Measurements from ENCODE around the gene IL19. TPM values are rescaled to one million over a fixed set of nuclear protein-coding genes. Genes with fewer than 3 reads are reported as not detected.

The IL19 gene
- total RNA-seq, 1 donor from 2014 or later, result not detected

DNA sequence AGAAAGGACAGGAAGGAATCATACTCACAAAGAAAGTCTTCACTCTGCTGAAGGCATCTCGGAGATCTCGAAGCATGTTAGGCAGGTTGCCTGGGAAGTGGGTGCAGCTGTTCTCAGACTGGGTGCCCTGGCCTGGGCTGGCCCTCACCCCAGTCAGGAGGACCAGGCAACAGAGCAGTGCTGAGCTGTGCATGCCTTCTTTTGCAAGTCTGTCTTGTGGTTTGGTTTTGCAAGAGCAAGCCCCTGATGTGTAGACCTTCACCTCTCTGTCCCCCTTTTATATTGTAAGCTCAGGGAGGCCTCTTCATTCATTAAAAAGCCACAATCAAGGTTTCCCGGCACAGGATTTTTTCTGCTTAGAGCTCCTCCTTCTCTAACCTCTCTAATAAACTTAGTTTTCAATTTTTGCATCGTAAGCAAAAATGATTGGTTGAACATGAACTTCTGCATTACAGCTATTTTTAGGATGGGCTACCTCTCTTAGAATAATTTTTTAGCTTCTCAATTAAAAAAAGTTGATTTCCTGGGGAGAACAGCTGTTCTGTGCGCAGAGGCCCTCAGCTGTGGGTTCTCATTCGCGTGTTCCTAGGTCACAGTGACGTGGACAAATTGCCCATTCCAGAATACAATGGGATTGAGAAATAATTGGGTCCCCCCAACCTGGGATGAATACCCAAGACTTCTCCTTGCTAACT lies 1.8 kb downstream of the IL19 start, which contains the start of gene IL10:
IL10 (minus strand) TSS at position 252 of the 695 bp plus-strand sequence; CDS start at position 193, 59 bp downstream.
- DNase-seq (ENCODE audit: low spot score), result no peak

GRCh38 chr1:206774093-206774492 lies 3.5 kb downstream of the IL19 start:
- DNase-seq (ENCODE audit: low spot score), result no peak

- no peak for DNase-seq (ENCODE audit: low spot score)
Observed at GRCh38 chr1:206776229-206776628, 5.7 kb downstream of the IL19 start.

GRCh38 chr1:206778031-206778430 lies 7.5 kb downstream of the IL19 start:
- DNase-seq (ENCODE audit: low spot score), result no peak

- DNase-seq (ENCODE audit: low spot score), result peak; percentile 22
Observed at GRCh38 chr1:206778911-206779310, 8.3 kb downstream of the IL19 start.

GRCh38 chr1:206779638-206780037 lies 9.1 kb downstream of the IL19 start:
- DNase-seq (ENCODE audit: low spot score), result no peak

GRCh38 chr1:206782448-206782847 lies 11.9 kb downstream of the IL19 start:
- no peak for DNase-seq (ENCODE audit: low spot score)

GRCh38 chr1:206783506-206783905 lies 12.9 kb downstream of the IL19 start:
- DNase-seq (ENCODE audit: low spot score), result no peak

GRCh38 chr1:206784471-206784903 lies 13.9 kb downstream of the IL19 start:
- DNase-seq (ENCODE audit: low spot score), result no peak

- no peak for DNase-seq (ENCODE audit: low spot score)
Observed at GRCh38 chr1:206785182-206785765, 14.7 kb downstream of the IL19 start.

GRCh38 chr1:206786212-206786886 lies 15.8 kb downstream of the IL19 start:
- DNase-seq (ENCODE audit: low spot score), result no peak

- DNase-seq (ENCODE audit: low spot score), result no peak
Observed at GRCh38 chr1:206787891-206788290, 17.3 kb downstream of the IL19 start.

GRCh38 chr1:206788487-206789050 lies 18.0 kb downstream of the IL19 start:
- DNase-seq (ENCODE audit: low spot score), result no peak

DNA sequence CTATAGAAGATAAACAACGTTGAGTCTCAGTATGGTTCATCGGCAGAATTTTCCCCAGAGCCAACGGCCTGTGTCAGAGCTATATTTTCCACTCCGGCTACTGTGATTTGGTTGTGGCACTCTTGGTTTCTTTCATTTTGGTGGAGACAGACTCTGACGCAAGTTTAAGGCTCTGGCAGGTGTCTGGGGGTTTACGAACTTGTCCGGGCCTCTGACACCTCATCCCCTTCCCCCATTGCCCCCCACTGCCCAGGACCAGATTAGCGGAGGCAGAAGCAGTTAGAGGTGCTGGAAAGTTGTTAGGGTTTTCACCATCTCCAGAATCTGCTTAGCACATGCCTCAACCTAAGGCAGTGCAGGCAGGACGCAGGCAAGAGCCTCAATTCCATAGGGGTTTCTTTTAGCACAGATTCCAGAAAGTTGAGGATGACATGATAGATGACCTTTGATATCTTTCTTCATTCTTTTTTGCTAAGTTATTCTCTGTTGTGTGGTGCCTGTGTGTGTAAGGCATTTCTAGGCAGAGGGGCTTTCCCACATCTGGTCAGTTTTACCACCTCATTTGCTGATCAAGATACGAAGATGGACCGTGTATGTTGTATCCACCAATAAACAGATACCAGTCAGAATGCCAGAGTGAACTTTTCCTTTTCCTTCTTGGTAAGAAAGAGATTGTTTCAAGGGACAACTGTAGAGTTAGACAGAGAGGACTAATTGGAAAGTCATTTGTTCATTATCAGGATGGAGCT lies 20.1 kb downstream of the IL19 start:
- DNase-seq (ENCODE audit: low spot score), result no peak

DNA sequence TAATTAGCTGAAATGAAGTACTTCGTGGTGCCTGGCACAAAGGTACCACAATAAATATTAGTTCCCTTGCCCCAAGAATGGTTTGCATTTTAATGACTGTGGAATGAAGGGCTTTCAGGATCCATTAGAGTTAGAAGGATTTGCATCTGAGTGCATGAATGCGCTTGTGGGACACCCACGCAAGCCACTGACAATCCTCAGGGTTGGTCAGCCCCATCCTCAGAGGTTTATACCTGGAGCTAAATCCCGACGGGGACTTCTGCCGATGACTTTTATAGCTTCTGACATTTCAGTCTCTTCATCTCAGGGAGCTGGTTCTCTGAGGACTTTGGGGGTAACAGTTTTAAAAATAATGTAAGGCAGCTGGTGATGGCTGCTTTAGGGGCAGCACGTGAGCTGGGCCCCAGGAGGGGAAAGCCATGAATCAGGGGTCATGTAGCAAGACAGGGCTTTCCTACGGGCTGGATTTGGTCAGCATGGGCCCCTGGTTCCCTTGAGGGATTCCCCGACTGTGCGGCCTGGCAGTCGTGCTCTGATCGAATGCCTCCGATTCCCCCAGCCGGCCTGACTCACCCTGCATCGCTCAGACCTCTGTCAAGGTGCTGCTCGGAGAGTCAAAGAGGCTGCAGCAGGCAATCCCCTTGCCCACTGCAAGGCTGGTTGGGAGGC lies 22.5 kb downstream of the IL19 start:
- DNase-seq (ENCODE audit: low spot score), result no peak

DNA sequence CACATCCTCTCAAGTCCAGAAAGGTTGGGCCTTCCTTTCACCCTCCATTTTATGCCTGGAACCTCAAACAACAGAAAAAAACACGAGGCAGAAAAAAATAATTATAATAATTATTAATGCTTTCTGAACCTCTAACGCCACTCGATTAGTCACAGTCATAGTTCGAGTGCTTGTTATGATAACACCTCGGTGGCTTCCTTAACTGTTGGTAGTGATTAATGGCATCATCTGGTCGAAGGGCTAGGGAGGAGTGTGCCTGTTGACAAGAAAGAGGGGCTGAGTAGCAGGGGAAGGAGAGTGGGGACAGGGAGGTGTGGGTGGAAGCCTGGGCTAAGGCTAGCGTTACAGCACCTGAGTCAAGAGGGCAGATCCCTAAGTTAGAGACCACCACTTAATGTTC lies 23.0 kb downstream of the IL19 start:
- DNase-seq (ENCODE audit: low spot score), result no peak

DNA sequence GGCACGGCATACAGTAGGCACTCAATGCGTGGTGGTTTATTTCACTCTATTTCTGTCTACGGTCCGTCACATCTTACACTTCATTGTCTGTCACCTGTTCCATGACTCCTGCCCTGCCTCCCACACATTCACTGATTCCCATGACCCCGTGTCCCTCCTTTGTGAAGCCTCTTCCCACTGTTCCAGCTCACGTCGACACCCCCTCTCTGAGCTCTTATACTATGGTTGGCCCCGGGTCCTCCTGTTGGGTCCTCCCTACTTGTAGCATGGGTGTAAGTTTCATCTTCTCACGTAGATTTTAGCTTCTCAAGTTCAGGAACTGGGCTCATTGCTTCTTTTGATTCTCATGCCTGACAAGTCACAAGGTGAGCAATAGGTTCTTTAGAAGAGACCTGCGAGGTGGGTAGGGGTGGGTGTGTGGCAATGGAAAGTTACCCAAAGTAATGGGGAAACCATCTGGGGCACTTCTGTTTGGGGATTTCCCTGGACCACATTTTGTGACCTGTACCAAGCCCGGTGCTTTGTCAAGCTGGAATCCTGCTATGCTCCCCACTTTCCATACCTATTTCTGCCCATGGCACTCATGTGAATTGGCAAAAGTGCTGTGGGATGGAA lies 23.8 kb downstream of the IL19 start:
- no peak for DNase-seq (ENCODE audit: low spot score)

DNA sequence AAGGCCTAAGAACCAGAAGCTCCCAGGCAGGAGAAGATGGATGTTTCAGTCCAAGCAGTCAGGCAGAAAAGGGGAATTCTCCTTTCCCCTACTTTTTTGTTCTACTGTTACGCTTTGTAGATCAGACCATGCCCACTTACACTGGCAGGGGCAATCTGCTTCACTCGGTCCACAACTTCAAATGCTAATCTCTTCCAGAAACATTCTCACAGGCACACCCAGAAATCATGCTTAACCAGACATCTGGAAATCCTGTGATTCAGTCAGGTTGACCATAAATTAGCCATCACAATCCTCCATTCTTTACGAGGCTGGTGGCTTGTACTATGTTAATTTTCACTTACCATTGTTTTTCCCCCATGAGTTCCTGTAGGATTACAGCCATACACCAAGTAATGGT lies 25.5 kb downstream of the IL19 start:
- DNase-seq (ENCODE audit: low spot score), result no peak

GRCh38 chr1:206796981-206797402 lies 26.4 kb downstream of the IL19 start:
- no peak for DNase-seq (ENCODE audit: low spot score)

DNA sequence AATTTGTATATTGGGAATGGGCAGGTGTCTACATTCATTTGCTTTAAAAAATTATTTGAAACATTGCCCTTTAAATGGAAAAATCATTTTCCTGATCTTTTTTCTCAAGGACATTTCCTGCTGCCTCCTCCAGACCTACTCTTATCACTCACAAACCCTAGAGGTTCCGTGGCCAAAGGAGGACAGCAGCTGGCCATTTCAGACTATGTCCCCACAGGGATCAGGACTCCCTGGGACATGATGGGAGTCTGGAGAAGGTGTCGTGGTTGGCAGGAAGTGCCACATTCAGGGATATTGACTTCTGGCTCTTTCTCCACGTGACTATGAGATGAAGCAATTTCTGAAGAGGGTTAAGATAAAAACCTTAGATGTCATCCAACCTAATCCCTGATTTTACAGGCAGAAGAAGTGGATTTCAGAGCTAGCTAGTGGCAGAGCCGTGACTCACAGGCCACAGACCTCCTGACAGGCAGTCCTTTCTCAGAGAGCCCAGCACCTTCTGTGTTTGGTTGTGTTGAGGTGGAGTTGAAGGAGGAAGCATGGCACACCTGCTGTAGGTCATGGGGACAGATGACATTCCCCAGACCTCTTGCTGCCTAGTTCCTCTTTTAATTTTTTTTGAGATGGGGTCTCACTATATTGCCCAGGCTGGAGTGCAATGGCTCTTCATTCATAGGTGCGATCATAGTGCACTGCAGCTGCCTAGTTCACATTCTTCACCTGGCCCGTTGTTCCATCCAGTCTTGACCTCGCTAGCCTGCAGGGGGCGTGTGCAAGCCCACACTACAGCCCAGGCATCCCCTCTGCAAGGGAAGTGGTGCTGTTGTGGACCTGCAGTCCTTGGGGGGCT lies 27.2 kb downstream of the IL19 start:
- peak; percentile 42 for DNase-seq (ENCODE audit: low spot score)

Data from umbilical cord (tissue), 2 donors.